Measurements from ENCODE around the gene SNPH.

SNPH gene

GRCh38 chr20:1295276-1295930 is 29.3 kb downstream of the SNPH start:
- Mint-ChIP-seq H3K27me3 (ENCODE audit: low read depth, poor library complexity) (peaks cover 14% of the 10 kb centered on the region), H3K9me3 (no peaks in the 10 kb centered on the region), H3K4me3 (no peak overlapping the region), H3K4me1 (no peaks in the 10 kb centered on the region), H3K36me3 (ENCODE audit: low read depth) (no peaks in the 10 kb centered on the region), H3K27ac (no peak overlapping the region)
- no peak for TF ChIP-seq CTCF (IDR thresholded peaks at IDR 0.05)
- no peak for DNase-seq

DNA sequence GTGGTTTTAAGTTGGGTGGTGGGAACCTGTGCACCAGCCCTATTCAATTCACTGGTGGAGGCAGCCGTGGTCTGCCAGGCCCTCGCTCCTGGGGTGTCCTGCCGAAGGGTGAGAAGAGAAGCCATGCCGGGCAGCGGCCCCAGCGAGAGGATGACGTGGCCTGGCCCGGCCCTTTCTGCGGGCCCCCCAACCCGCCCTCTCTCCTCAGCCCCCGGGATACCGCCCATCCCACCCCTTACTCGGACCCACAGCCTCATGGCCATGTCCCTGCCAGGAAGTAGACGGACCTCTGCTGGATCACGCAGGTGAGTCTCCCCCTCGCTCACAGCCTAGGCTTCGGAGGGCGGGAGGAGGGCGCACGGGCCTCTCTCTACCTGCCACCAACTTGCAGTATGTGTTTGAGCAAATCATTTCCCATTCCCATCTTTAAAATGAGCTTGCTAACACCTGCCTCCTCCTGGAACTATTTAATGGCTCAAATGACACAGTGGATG is 30.1 kb downstream of the SNPH start:
- no peak overlapping the region for H3K4me3 Mint-ChIP-seq

DNA sequence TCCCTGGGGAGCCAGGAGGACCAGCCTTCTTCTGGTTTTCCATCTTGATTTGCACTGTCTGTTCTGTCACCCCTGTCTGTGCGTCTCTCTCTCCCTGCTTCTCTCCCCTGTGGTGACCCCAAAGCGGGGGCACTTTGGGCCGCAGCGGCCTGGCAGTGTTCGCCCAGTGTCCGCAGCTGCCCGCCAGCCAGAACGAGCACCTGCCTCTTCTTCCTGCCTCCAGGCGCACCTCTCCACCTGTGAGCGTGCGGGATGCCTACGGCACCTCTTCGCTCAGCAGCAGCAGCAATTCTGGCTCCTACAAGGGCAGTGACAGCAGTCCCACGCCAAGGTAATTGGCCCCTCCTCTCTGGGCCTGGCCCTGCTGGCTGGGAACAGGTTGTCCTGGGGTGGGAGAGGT is 30.8 kb downstream of the SNPH start:
- Mint-ChIP-seq H3K36me3 (ENCODE audit: low read depth) (no peaks in the 10 kb centered on the region), H3K27ac (no peak overlapping the region), H3K4me3 (no peak overlapping the region), H3K27me3 (ENCODE audit: low read depth, poor library complexity) (peaks cover 18% of the 10 kb centered on the region), H3K9me3 (no peaks in the 10 kb centered on the region), H3K4me1 (no peaks in the 10 kb centered on the region)
- TF ChIP-seq CTCF (IDR thresholded peaks at IDR 0.05), result no peak
- DNase-seq, result no peak

More for the DNA sequence above, 30.1 kb downstream of the SNPH start:
- no peak overlapping the region for H3K27ac Mint-ChIP-seq
- no peak for TF ChIP-seq CTCF (IDR thresholded peaks at IDR 0.05)
- DNase-seq, result no peak
- no peaks in the 10 kb centered on the region for H3K9me3 Mint-ChIP-seq
- peaks cover 17% of the 10 kb centered on the region for H3K27me3 Mint-ChIP-seq (ENCODE audit: low read depth, poor library complexity)
- no peaks in the 10 kb centered on the region for H3K36me3 Mint-ChIP-seq (ENCODE audit: low read depth)
- H3K4me1 Mint-ChIP-seq, result no peaks in the 10 kb centered on the region

GRCh38 chr20:1297486-1297885 is 31.4 kb downstream of the SNPH start:
- H3K9me3 Mint-ChIP-seq, result no peaks in the 10 kb centered on the region
- H3K27ac Mint-ChIP-seq, result no peak overlapping the region
- TF ChIP-seq CTCF (IDR thresholded peaks at IDR 0.05), result no peak
- H3K27me3 Mint-ChIP-seq (ENCODE audit: low read depth, poor library complexity), result peaks cover 18% of the 10 kb centered on the region
- DNase-seq, result no peak
- H3K4me1 Mint-ChIP-seq, result no peaks in the 10 kb centered on the region
- H3K36me3 Mint-ChIP-seq (ENCODE audit: low read depth), result no peaks in the 10 kb centered on the region
- H3K4me3 Mint-ChIP-seq, result no peak overlapping the region

DNA sequence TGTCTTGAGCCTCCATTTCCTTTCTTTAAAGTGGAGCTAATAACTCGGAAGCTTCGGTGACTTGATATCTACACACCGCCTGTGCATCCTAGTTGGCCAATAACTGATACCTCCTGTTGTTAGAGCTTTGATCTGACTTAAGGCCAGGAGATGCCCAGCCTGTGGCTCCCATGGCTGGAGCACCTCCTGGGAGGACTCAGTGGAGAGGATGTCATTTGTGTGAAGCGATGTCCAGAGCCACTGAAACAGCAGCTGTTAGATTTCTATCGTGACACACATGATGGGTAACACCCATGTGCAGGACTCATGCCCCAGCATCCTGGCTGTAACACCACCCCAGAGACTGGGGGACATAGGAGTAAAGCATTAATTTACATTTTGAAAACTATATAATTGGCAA is 32.1 kb downstream of the SNPH start:
- Mint-ChIP-seq H3K4me3 (no peak overlapping the region), H3K36me3 (ENCODE audit: low read depth) (no peaks in the 10 kb centered on the region), H3K4me1 (peaks cover 4% of the 10 kb centered on the region), H3K27ac (no peak overlapping the region), H3K27me3 (ENCODE audit: low read depth, poor library complexity) (peaks cover 15% of the 10 kb centered on the region), H3K9me3 (no peaks in the 10 kb centered on the region)
- no peak for TF ChIP-seq CTCF (IDR thresholded peaks at IDR 0.05)
- no peak for DNase-seq

- no peak for TF ChIP-seq CTCF (IDR thresholded peaks at IDR 0.05)
- Mint-ChIP-seq H3K27ac (peak overlapping the region; percentile 79), H3K36me3 (ENCODE audit: low read depth) (no peaks in the 10 kb centered on the region), H3K9me3 (no peaks in the 10 kb centered on the region), H3K27me3 (ENCODE audit: low read depth, poor library complexity) (peaks cover 15% of the 10 kb centered on the region), H3K4me1 (peaks cover 12% of the 10 kb centered on the region), H3K4me3 (no peak overlapping the region)
- no peak for DNase-seq
Measured at GRCh38 chr20:1298888-1299511, 32.9 kb downstream of the SNPH start.
